ENCODE results near the gene KCNT1. TPM values are rescaled to one million over a fixed set of nuclear protein-coding genes. Genes with fewer than 3 reads are reported as not detected.

KCNT1 gene
- total RNA-seq, 1 donor from 2014 or later = not detected

DNA sequence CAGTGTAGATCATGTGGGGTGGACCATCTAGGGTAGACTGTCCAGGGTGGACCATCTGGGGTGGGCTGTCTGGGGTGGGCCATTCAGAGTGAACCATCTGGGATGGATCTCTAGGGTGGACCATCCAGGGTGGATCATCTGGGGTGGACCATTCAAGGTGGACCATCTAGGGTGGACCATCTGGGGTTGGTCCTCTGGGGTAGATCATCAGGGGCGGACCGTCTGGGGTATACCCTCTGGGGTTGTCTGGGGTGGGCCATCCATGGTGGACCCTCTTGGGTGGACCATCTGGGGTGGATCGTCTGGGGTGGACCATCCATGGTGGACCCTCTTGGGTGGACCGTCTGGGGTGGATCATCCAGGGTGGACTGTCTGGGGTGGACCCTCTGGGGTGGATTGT, 64.3 kb downstream of the KCNT1 start:
- no peak overlapping the region for H2AFZ ChIP-seq (ENCODE audit: low read depth, low read length)
- no peaks in the 10 kb centered on the region for H4K20me1 ChIP-seq (ENCODE audit: insufficient read depth, low read length)
- DNase-seq (ENCODE audit: low read depth) = no peak
- peaks cover 12% of the 10 kb centered on the region for H3K9me3 ChIP-seq (ENCODE audit: insufficient read depth, low read depth, low read length)
- Mint-ChIP-seq H3K27ac (ENCODE audit: unreplicated experiment) (no peak overlapping the region), H3K36me3 (ENCODE audit: low read depth, unreplicated experiment) (no peaks in the 10 kb centered on the region), H3K9me3 (ENCODE audit: unreplicated experiment) (peaks cover 9% of the 10 kb centered on the region), H3K4me1 (ENCODE audit: low read depth, unreplicated experiment) (no peaks in the 10 kb centered on the region), H3K27me3 (ENCODE audit: low read depth, unreplicated experiment) (peaks cover 15% of the 10 kb centered on the region), H3K4me3 (ENCODE audit: unreplicated experiment) (no peak overlapping the region)
- no peak overlapping the region for H3K4me2 ChIP-seq (ENCODE audit: low read length)
- H3K9ac ChIP-seq (ENCODE audit: low read length) = no peak overlapping the region
- no peak for FAIRE-seq
- no peaks in the 10 kb centered on the region for H3K36me3 ChIP-seq (ENCODE audit: insufficient read depth, low read length)
- no peak overlapping the region for H3K4me3 ChIP-seq (ENCODE audit: insufficient read depth, low read depth, low read length)
- H3K4me1 ChIP-seq (ENCODE audit: insufficient read depth, low read length) = no peaks in the 10 kb centered on the region
- no peaks in the 10 kb centered on the region for H3K79me2 ChIP-seq (ENCODE audit: insufficient read depth, low read length)
- no peak overlapping the region for H3K27ac ChIP-seq (ENCODE audit: low read depth, low read length)
- no peaks in the 10 kb centered on the region for H3K27me3 ChIP-seq (ENCODE audit: insufficient read depth, low read length)
- TF ChIP-seq EZH2 (IDR thresholded peaks at IDR 0.05; ENCODE audit: insufficient read depth, low read length) (no peak), CTCF (IDR thresholded peaks at IDR 0.05; ENCODE audit: insufficient read depth, low read depth, low read length) (no peak)

- Histone ChIP-seq H3K4me1 (ENCODE audit: insufficient read depth, low read length) (no peaks in the 10 kb centered on the region), H3K36me3 (ENCODE audit: insufficient read depth, low read length) (no peaks in the 10 kb centered on the region), H3K9me3 (ENCODE audit: insufficient read depth, low read depth, low read length) (peaks cover 12% of the 10 kb centered on the region), H3K79me2 (ENCODE audit: insufficient read depth, low read length) (no peaks in the 10 kb centered on the region), H4K20me1 (ENCODE audit: insufficient read depth, low read length) (no peaks in the 10 kb centered on the region), H2AFZ (ENCODE audit: low read depth, low read length) (no peak overlapping the region), H3K27me3 (ENCODE audit: insufficient read depth, low read length) (no peaks in the 10 kb centered on the region), H3K4me2 (ENCODE audit: low read length) (no peak overlapping the region), H3K4me3 (ENCODE audit: insufficient read depth, low read depth, low read length) (no peak overlapping the region), H3K27ac (ENCODE audit: low read depth, low read length) (no peak overlapping the region), H3K9ac (ENCODE audit: low read length) (no peak overlapping the region)
- FAIRE-seq = no peak
- no peak for TF ChIP-seq CTCF (IDR thresholded peaks at IDR 0.05; ENCODE audit: insufficient read depth, low read depth, low read length)
- no peak for TF ChIP-seq EZH2 (IDR thresholded peaks at IDR 0.05; ENCODE audit: insufficient read depth, low read length)
- H3K9me3 Mint-ChIP-seq (ENCODE audit: unreplicated experiment) = peaks cover 9% of the 10 kb centered on the region
- H3K27ac Mint-ChIP-seq (ENCODE audit: unreplicated experiment) = no peak overlapping the region
- no peak overlapping the region for H3K4me3 Mint-ChIP-seq (ENCODE audit: unreplicated experiment)
- no peak for DNase-seq (ENCODE audit: low read depth)
- H3K27me3 Mint-ChIP-seq (ENCODE audit: low read depth, unreplicated experiment) = peaks cover 10% of the 10 kb centered on the region
- no peaks in the 10 kb centered on the region for H3K4me1 Mint-ChIP-seq (ENCODE audit: low read depth, unreplicated experiment)
- no peaks in the 10 kb centered on the region for H3K36me3 Mint-ChIP-seq (ENCODE audit: low read depth, unreplicated experiment)
Measured at GRCh38 chr9:135766707-135767106, 64.7 kb downstream of the KCNT1 start.

GRCh38 chr9:135768516-135769218, 66.7 kb downstream of the KCNT1 start:
- H3K36me3 Mint-ChIP-seq (ENCODE audit: low read depth, unreplicated experiment) = no peaks in the 10 kb centered on the region
- no peak overlapping the region for H3K27ac ChIP-seq (ENCODE audit: low read depth, low read length)
- H3K9ac ChIP-seq (ENCODE audit: low read length) = no peak overlapping the region
- no peak for DNase-seq (ENCODE audit: low read depth)
- H3K27ac Mint-ChIP-seq (ENCODE audit: unreplicated experiment) = peak overlapping the region; percentile 9
- H3K9me3 Mint-ChIP-seq (ENCODE audit: unreplicated experiment) = peaks cover 9% of the 10 kb centered on the region
- no peaks in the 10 kb centered on the region for H4K20me1 ChIP-seq (ENCODE audit: insufficient read depth, low read length)
- no peak for TF ChIP-seq EZH2 (IDR thresholded peaks at IDR 0.05; ENCODE audit: insufficient read depth, low read length)
- TF ChIP-seq CTCF (IDR thresholded peaks at IDR 0.05; ENCODE audit: insufficient read depth, low read depth, low read length) = no peak
- H3K79me2 ChIP-seq (ENCODE audit: insufficient read depth, low read length) = no peaks in the 10 kb centered on the region
- H3K4me1 Mint-ChIP-seq (ENCODE audit: low read depth, unreplicated experiment) = no peaks in the 10 kb centered on the region
- no peaks in the 10 kb centered on the region for H3K36me3 ChIP-seq (ENCODE audit: insufficient read depth, low read length)
- FAIRE-seq = no peak
- peaks cover 5% of the 10 kb centered on the region for H3K27me3 Mint-ChIP-seq (ENCODE audit: low read depth, unreplicated experiment)
- H3K4me3 ChIP-seq (ENCODE audit: insufficient read depth, low read depth, low read length) = no peak overlapping the region
- H3K4me3 Mint-ChIP-seq (ENCODE audit: unreplicated experiment) = no peak overlapping the region
- no peak overlapping the region for H3K4me2 ChIP-seq (ENCODE audit: low read length)
- H2AFZ ChIP-seq (ENCODE audit: low read depth, low read length) = no peak overlapping the region
- peaks cover 12% of the 10 kb centered on the region for H3K9me3 ChIP-seq (ENCODE audit: insufficient read depth, low read depth, low read length)
- no peaks in the 10 kb centered on the region for H3K4me1 ChIP-seq (ENCODE audit: insufficient read depth, low read length)
- no peaks in the 10 kb centered on the region for H3K27me3 ChIP-seq (ENCODE audit: insufficient read depth, low read length)
